Measurements from ENCODE around the gene PCDH12. TPM values are rescaled to one million over a fixed set of nuclear protein-coding genes. Genes with fewer than 3 reads are reported as not detected.

PCDH12 gene
- total RNA-seq, 1 experiment from 2014 or later = not detected

DNA sequence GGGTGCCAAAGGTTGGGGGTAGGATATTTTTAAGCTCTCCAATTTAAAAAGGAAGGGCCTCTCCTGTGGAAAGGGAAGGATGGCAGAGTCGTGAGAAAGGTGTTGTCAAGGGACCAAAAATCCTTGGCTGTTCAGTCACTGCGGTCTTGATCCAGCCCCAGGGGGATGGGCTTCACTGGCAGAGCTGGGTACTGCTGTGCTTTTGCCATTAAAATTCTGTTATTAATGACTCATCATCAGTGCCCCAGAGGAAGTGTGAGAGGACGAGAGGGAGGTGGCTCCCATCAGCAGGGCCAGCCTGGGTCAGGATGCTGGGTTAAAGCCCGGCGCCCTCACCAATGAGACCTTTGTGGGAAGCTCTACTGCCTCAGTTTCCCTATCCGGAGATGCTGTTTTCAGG, 16.7 kb downstream of the PCDH12 start:
- H2BK15ac ChIP-seq (ENCODE audit: low read depth, low read length) = no peak overlapping the region
- H2BK120ac ChIP-seq (ENCODE audit: low read depth, low read length, poor library complexity, severe bottlenecking) = no peak overlapping the region
- H3K36me3 Mint-ChIP-seq (ENCODE audit: insufficient read depth in 1 of 3, low read depth in 3 of 3) = peaks cover 0 to 29% (median 22%) of the 10 kb centered on the region in 3 experiments; a peak in 6 of 7 replicates
- H4K5ac ChIP-seq (ENCODE audit: insufficient read length, low read depth, low read length) = no peak overlapping the region
- no peaks in the 10 kb centered on the region for H3K79me2 ChIP-seq (ENCODE audit: insufficient read depth, low read length)
- no peak for TF ChIP-seq CTCF (conservative IDR thresholded peaks at IDR 0.05)
- no peak overlapping the region for H3K9ac ChIP-seq (ENCODE audit: extremely low read depth, insufficient read length, low read length)
- H4K8ac ChIP-seq (replicated peaks; ENCODE audit: insufficient read length, low read depth, low read length) = no peak overlapping the region
- no peaks in the 10 kb centered on the region for H3K23me2 ChIP-seq (ENCODE audit: insufficient read length, low read depth, low read length, poor library complexity, severe bottlenecking)
- no peak overlapping the region for H3K56ac ChIP-seq (ENCODE audit: insufficient read length, low read depth, low read length)
- no peaks in the 10 kb centered on the region for H3K9me3 ChIP-seq (ENCODE audit: control insufficient read depth, low read depth, low read length)
- no peak overlapping the region for H2BK12ac ChIP-seq (ENCODE audit: insufficient read length, low read depth, low read length)
- no peaks in the 10 kb centered on the region for H3K79me1 ChIP-seq (ENCODE audit: insufficient read depth, low read depth, low read length, poor library complexity, severe bottlenecking)
- H2AFZ ChIP-seq (ENCODE audit: low read length) = no peak overlapping the region
- no peak overlapping the region for H2BK20ac ChIP-seq (ENCODE audit: low read depth, low read length, poor library complexity, severe bottlenecking)
- H4K20me1 ChIP-seq (ENCODE audit: control insufficient read depth, insufficient read depth, insufficient read length) = peaks cover 2% of the 10 kb centered on the region
- no peak overlapping the region for H3K23ac ChIP-seq (ENCODE audit: insufficient read length, low read depth, low read length)
- WGBS (ENCODE audit: extremely low coverage, insufficient read length, low lambda C conversion rate) = no CpG with 5 or more reads among the region's 6 CpGs
- peaks cover 15 to 17% of the 10 kb centered on the region in 2 experiments for H3K4me1 Mint-ChIP-seq
- H3K14ac ChIP-seq (ENCODE audit: insufficient read depth, low read length) = no peak overlapping the region
- no peak overlapping the region for H3T11ph ChIP-seq (ENCODE audit: low read length)
- no peak overlapping the region for H2AK5ac ChIP-seq (ENCODE audit: insufficient read length, low read length)
- H3K4me1 ChIP-seq (ENCODE audit: insufficient read depth, low read length) = no peaks in the 10 kb centered on the region
- no peak overlapping the region for H4K91ac ChIP-seq (ENCODE audit: insufficient read length, low read depth, low read length)
- H3K18ac ChIP-seq (ENCODE audit: insufficient read length, low read depth, low read length) = no peak overlapping the region
- no peaks in the 10 kb centered on the region for H3K9me3 Mint-ChIP-seq
- H3K4me3 Mint-ChIP-seq = no peak overlapping the region
- H3K27me3 ChIP-seq (ENCODE audit: insufficient read depth, low read length) = no peaks in the 10 kb centered on the region
- H3K4ac ChIP-seq (ENCODE audit: low read depth, low read length) = no peak overlapping the region
- H3K27ac Mint-ChIP-seq = peak overlapping the region in 1 of 3 experiments; percentile 71; a peak in 1 of 7 replicates
- no peak overlapping the region for H2BK5ac ChIP-seq (ENCODE audit: insufficient read length, low read length)
- DNase-seq = no peak
- peaks cover 10% of the 10 kb centered on the region for H3K27me3 Mint-ChIP-seq (ENCODE audit: low read depth)
- H3K27ac ChIP-seq (ENCODE audit: insufficient read length, low read depth, low read length) = no peak overlapping the region
- no peak overlapping the region for H3K4me2 ChIP-seq (ENCODE audit: insufficient read depth, insufficient read length, low read length)
